GM19043 (cell line): ENCODE results near the gene RHEX.
"Not testable (repeated sequence)": the region's sequence is repeated elsewhere in the genome, so short reads cannot be mapped to it uniquely, and the experiment has no call there.

ENCODE experiments used
- ATAC-seq: cut with Tn5 transposase; IDR thresholded peaks from one replicate; pipeline ENCODE4 v1.9.1; 2021; ENCODE audit warnings: low read depth; ENCODE audit not compliant: unreplicated experiment

RHEX gene

GRCh38 chr1:206029484-206029883 is 23.5 kb upstream of the RHEX start:
- no peak for ATAC-seq

DNA sequence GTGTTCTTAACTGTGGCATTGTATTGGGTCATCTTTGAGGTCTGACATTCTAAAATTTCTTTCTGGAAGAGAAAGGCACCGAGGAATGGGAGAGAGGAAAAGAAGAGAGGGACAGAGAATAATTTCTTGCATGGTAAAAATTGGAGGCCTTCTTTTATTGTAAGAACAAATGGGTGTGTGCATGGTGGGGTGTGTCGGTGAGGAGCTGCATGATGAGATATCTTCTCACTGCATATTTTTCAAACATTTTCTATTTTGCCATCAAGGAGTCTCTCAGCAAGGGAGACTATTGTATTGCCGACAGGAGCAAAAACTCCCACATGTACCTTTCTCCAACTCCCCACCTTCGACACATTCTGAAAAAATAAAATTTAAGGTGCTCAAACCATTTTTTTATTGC is 22.8 kb upstream of the RHEX start:
- ATAC-seq: no peak

DNA sequence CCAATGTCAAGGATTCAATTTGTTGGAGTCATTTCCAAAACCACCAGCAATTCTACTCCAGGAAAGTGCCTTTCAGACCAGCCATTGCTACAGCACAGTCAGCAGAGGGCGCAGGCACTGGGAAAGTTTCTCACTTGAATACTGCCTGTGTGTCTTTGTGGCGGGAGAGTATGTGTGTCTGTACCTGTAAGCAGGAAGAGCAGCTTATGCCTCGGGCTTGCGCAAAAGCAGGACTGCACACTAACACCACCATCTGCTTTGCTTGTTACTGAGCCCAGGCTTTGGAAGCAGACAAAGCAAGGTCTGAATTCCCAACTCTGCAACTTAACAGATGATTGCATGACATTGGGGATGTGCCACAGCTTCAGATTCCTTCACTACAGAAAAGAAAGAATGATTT is 22.3 kb upstream of the RHEX start:
- peak; percentile 75 for ATAC-seq

GRCh38 chr1:206032380-206033140 is 20.4 kb upstream of the RHEX start:
- no peak for ATAC-seq

DNA sequence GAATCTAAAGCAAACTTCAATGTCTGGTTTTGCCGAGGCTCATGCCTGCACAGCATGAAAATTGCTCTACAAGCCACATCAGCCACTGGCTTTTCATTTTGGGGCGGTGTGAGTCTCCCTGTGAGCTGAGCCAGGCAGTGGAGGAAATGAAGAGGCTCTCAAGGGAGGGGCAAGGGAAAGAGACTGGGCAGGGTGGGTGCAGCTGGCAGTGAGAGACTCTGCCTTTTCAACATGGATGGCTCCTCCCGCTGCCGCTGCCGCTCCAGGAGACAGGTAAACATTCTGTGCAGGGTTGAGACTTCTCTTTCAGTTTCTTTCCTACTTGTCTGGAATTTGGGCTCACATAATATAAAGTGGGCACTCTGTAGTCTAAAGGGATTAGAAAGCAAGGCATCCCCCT is 17.9 kb upstream of the RHEX start:
- ATAC-seq: no peak

DNA sequence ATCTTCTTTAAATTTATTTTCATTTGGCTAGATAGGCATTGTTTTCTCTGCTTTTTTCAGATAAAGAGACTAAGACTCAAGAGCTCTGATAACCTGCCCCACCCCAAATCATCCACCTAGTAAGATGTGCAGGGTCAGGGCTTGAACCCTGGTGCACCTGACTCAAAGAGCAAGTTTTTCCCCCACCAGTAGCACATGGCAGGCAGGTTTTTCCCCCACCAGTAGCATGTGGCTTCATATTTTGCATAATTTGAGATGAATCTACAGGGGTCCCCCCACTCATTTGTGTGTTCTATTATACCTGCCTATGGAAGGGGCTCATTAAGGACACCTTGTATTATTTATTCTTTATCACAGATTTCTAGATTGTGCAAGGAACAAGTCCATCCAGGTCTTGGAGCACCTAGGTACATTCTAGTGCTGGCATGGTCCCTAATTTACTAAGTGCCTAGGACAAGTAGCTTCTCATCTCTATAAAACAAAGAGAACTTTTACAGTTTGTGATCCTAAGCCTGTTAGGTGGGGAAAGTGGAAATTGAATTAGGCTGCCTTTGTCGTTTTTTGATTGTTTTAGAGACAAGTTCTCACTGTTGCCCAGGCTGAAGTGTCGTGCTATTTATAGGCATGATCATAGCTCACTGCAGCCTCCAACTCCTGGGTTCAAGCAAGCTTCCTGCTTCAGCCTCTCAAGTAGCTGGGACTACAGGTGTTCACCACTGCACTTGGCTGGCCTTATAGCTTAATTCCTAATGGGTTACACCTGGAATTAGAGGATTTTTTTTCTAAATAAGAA is 16.1 kb upstream of the RHEX start:
- ATAC-seq: no peak

DNA sequence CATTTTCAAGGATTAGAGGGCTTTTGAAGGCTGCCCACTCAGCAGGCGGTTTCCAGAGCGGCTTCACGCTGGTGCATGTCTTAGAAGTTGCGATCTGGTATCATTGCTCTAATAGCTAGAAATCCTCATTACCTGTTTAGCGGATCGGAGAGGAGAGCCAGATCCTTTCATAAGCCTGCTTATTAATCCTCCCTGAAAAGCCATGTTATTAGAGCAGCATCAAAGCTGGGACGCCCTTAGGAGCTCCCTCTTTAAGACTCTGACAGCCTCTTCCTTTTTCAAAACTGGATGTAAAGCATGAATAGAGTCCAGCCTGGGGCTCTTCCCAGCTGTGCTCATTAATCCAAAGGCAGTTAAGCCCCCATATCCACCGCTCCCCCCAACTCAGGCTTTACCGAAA is 15.4 kb upstream of the RHEX start:
- no peak for ATAC-seq

DNA sequence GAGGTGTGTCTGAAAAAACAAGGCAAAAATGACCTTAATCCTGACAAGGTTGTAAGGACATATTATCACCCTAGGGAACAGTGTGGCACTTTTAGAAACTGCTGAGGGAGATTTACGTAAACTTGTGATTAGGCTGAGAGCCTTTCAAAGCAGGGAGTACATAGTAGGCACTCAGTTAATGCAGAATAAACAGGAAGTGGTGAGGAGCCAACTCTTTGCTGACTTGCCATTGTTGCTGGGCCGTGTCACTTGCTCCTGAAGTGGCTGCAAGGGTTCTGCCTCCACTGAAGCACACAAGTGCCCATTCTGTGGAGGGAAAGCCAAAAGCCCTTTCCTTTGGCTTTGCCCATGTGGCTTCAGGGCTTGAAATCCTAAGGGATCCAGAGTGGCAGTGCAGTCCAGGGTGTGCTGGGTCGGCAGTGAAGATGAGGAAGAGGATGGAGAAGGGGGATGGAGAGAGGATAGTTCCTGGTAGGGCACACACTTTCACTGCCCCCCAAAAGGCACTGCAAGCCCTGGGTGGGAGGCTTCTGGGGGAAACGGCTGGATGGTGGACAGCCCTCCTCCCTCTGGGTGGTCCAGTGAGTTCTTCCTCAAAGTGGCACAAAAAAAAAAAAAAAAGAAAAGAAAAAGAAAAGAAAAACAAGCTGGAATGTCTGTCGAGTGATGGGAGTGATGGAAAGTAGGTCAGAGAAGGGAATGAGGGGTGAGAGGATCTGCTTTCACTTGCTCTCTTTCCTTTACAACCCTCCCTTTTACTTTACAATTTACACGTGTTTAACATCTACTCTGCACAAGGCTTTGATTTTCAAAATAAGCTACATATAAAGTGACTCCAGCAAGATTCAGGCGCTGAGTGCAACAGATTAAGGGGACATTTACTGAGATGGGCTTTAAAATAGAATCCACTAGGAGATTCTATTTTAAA is 13.7 kb upstream of the RHEX start:
- no peak for ATAC-seq

DNA sequence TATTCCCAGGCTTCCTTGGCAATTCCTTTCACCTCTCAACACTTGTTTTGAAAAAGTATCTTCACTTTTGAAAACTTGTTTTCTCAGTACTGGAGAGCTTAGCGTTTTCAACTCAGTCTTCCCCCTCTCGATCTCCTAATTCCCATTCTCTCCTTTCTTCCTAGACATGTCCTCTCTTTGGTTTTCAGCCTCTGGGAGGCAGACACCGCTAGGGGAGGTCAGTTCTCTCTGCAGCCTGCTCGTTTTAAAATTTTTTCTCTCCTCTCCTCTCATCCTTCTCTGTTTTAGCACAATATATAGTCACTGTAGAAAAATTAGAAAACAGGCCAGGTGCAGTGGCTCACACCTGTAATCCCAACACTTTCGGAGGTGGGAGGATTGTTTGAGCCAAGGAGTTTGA is 12.6 kb upstream of the RHEX start:
- ATAC-seq: no peak

- no peak for ATAC-seq
Measured at GRCh38 chr1:206041640-206042039, 11.3 kb upstream of the RHEX start.

- no peak for ATAC-seq
Measured at GRCh38 chr1:206047271-206047670, 5.7 kb upstream of the RHEX start.

- ATAC-seq: no peak
Measured at GRCh38 chr1:206048582-206048981, 4.4 kb upstream of the RHEX start.

- peak; percentile 44 for ATAC-seq
Measured at GRCh38 chr1:206049293-206049692, 3.7 kb upstream of the RHEX start.

GRCh38 chr1:206049919-206050600 is 2.9 kb upstream of the RHEX start:
- no peak for ATAC-seq

- peak; percentile 82 for ATAC-seq
Measured at GRCh38 chr1:206050655-206051235, 2.2 kb upstream of the RHEX start.

- not testable (repeated sequence) for ATAC-seq
Measured at GRCh38 chr1:206052231-206052865, 625 bp upstream of the RHEX start.

GRCh38 chr1:206053616-206054015 is 643 bp downstream of the RHEX start:
- not testable (repeated sequence) for ATAC-seq

DNA sequence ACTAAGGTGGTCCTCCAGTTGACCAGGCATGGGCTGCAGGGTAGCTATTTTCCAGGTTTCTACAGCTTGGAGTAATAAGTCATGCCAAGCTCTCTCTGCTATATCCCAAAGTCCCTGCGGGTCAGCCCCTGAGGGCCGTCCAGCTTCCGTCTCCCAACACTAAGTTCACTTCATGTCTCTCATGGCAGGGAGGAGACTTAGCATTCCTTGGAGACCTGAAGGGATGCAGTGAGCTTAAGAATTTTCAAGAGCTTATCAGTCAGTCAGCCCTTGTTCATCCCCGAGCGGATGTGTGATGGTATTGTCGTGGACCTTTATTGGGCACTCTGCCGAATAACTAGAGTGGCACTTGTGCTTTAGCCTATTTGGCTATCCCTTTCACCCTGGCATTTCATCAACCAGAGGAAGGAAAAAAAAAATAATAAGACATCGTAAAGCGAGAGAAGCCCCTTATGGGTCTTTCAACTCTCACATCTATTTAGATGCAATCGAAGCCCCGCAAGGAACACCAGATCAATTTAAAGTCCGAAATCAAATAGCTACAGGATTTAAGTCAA is 2.2 kb downstream of the RHEX start:
- not testable (repeated sequence) for ATAC-seq

DNA sequence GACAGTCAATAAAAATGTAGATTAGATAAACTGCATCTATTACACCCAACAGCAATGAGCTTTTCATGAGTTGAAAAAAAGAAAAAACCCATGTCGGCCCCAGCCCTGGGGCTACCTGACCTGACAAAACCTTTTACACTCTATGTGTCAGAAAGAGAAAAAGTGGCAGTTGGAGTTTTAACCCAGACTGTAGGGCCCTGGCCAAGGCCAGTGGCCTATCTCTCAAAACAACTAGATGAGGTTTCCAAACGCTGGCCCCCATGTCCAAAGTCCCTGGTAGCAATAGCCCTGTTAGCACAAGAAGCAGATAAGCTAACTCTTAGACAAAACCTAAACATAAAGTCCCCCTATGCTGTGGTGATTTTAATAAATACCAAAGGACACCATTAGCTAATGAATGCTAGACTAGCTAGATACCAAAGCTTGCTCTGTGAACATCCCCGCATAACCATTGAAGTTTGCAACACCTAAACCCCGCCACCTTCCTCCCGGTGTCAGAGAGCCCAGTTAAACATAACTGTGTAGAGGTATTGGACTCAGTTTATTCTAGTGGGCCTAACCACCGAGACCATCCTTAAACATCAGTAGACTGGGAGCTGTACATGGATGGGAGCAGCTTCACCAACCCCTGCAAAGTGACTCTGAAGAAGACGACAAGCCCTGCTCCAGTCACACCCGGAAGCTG is 2.8 kb downstream of the RHEX start:
- ATAC-seq: not testable (repeated sequence)
